Endometrial microvascular endothelial cells (primary cell): ENCODE measurements around the gene TRIM32. TPM values are rescaled to one million over a fixed set of nuclear protein-coding genes. Genes with fewer than 3 reads are reported as not detected.

Experiments
- in situ Hi-C: cut with HindIII; loops from 2 replicates; pipeline ENCODE4 v1.10.0; 2017; ENCODE audit warnings: low sequenced_read_pairs, low pct_unique_long_range_greater_than_20kb; ENCODE audit errors: inconsistent ontology term
- total RNA-seq: library from RNA; depleted of rRNA; stranded (reverse); fragments of >200 nt; gene quantifications from one replicate; pipeline ENCODE4 v1.2.3, GENCODE V29; 2015; ENCODE audit errors: inconsistent ontology term

The TRIM32 gene
- total RNA-seq, 1 donor from 2014 or later = 18.4 TPM

DNA sequence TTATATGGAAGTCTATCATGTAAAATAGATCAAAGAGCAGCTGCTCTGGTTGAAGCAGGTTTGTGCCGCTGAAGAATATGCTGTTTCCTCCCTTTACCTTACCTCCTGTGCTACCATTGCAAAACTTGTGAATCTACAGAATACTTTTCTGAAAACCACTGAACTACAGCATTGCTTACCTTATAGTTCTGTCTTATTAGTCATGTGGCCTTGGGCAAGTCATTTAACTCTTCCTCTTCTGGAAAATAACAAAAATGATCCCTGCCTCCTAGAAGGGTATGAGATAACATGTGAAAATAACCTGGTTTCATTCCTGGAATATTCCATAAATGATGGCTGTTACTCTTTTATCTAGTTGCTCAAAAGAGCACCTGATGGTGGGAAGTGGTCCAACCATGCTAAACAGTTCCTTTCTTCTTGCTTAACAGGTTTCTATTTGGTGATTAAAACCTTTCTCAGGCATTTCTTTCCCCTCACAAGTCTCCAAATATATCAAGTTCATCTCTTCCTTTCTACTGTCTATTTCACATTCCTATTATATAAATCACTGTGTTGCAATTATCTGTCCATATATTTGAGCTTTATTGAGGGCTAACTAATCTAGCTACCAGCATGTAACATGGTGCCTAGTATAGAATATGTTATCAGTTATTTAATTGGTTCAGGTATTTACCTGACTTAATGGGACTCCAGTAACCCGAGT, 15.0 kb downstream of the TRIM32 start:
- in situ Hi-C loops = no loop called here

DNA sequence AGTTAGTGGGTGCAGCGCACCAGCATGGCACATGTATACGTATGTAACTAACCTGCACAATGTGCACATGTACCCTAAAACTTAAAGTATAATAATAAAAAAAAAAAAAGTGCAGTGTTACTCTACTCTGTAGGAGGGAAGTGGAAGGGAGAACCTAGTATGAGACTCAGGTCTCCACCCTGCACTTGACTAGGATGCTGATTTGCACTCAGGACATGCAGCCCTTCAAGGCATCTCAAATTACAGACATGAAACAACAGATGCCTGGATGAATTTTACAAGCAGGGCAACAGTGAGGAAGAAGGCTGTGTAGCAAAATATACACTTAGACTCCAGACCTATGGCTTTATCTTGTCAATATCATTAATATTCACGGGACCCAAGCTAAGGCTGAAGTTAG, 16.5 kb downstream of the TRIM32 start:
- in situ Hi-C loops = no loop called here

DNA sequence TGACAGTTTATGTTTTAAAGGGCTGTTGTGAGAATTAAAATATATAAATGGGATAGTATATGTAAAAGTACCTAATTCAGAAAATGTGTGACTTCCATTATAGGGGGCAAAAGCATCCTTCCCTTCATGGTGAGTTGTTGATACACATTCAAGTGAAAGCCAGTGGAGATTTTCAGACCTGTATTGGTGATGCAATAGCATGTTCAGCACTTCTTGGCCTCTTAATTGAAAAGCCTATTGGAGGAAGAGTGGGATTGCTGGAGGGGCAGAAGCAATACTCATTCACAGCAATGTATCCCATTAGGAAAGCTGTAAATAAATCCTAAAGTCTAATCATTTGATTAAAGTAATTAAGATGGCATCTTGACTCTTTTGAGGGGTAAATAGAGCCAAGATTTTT, 17.4 kb downstream of the TRIM32 start:
- in situ Hi-C loops = no loop called here

DNA sequence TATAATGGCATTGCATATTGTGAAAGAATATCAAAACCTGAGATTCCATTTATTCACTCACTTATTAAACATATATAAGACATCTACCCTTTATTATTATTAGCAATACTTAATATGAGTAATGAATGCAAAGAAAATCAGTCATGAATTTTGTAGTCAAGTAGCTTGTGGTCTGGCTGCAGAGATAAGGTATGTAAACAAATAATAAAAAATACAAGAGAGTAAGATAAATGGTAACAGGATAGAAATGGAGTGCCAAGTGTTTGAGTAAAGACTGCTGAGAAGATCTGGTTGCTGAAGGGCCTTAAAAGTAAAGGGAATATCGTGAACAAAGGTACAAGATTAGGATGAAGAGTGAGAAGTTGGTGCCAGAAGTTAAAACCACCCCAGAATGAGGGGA, 18.4 kb downstream of the TRIM32 start:
- in situ Hi-C loops = no loop called here

DNA sequence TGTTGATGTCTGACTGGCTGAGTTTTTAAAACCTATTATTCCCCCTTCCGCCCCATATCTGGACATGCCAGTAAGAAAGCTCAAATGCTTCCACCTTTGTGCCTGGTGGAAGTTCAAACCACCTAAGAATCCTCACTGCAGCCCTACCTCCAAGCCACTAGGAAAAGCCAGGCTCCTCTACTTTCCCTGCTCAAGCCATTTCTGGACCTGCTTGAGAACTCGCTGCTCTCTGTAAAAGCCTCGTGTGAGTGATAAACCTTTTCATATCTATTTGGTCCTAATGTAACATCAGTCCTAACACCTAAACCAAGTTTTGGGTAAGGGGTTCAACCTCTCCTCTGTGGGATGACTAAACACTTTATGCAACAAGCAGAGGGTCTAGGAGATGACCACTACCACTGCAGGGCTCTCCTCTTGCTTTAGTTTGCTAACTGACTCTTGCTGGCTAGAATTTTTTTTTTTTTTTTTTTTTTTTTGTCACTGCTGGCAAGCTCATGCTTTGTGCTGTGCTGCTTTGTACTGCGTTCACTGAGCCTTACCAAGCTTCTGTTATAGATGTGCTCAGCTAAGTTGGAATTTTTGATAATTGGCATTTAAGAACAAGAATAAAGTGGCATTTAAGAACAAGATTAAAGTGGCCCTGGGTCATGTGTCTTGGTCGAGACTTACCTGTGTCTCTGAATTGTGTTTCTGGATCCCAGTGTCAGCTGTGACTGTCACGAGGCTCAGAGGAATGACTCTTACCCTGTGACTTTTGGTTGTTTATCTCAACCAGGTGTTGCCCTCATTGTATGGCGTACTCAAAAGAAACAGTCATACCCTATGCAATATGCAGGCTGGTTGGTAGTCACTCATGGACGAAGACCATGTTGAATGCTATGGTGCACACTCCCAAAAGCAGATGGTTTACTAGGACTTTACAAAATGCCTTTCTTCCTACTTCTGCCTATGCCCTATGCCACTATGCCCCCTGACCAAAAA, 19.5 kb downstream of the TRIM32 start:
- in situ Hi-C loops = no loop called here

DNA sequence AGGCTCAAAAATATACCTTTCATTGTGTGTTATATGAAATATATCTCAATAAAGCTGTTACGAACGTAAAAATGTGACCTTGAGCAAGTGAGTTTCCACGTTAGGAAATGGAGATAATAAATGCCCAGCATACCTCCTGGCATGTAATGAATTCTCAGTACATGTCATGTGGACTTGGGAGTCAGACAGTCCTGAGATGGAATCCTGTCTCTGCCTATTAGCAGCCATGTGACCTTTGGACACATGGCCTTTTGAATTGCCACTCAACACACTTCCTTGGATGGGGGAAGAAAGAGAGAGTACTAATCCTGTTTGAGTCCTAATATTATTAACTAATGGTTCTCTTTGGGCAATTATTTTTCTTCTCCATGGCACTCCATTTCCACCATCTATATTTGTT, 25.7 kb downstream of the TRIM32 start:
- in situ Hi-C loops = no loop called here

DNA sequence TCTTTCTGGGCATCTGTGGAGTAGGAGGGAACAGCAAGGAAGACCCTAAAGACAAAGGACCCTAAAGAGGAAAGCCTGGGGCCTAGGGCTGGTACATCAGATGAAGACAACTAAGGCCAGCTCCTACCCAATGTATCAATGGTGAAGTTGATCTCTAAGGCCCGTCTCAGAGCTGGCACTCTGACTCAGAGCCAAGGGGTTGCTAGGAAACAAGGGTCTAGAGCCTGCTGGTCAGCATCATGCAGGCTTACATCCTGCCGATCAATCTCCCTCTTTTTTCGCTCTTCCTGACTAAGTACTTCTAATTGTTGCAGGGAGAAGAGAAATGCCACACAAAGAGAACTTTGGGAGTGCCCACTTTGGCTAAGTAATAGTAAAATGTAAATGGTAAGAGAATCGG, 26.2 kb downstream of the TRIM32 start:
- in situ Hi-C loops = no loop called here

DNA sequence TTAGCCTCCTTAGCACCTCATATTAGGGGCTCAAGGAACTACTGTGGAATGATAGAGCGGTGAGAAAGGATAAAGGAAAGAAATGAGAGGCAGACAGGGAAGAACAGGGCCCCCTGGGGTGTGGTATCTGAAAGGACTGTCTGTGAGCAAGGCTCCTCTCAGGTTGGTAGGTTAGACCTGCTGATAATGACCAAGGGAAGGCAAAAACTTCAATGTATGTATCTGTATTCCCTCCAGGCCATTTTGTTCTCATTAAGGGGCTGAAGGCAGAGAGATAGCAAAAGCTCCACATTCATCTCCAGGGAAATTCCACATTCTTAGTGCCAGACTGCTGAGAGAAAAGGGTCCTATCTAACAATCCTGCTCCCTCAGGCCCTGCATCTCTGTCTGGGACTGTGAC, 28.6 kb downstream of the TRIM32 start:
- in situ Hi-C loops = no loop called here

DNA sequence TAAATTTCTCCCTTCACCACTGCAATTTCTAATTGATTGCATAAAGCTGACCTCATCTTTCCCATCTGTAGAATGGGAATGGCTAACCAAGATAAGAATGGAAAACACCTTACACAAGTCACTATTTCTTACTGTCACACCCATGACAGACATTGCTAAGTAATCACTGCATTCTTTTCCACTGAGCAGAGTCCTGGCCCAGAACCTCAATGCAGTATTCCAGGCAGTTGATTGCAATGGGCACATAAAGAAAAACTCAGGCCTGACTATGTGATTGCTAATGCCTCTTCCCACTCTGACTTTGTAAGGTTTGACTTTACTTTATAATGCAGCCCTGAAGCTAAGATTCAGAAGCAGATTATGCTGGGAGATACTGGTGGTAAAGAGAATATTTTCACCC, 29.3 kb downstream of the TRIM32 start:
- in situ Hi-C loops = no loop called here

DNA sequence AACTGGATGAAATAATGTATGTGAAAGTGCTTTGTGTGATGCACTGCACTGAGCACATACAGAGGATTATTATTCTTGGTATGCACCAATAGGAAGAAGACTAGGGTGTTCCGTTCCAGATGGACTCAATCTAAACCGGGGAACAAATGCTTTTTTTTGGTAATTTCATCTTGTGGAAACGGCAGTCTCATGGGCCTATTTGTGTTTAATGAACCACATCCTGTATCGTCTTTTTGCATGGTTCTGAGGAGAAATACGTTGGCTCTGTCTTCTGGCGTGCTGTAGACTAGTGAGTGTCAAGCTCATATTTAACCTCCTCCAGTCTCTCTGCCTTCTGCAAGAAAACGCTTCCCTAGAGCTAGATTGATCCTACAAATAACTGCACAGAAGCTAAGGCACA, 30.0 kb downstream of the TRIM32 start:
- in situ Hi-C loops = no loop called here

DNA sequence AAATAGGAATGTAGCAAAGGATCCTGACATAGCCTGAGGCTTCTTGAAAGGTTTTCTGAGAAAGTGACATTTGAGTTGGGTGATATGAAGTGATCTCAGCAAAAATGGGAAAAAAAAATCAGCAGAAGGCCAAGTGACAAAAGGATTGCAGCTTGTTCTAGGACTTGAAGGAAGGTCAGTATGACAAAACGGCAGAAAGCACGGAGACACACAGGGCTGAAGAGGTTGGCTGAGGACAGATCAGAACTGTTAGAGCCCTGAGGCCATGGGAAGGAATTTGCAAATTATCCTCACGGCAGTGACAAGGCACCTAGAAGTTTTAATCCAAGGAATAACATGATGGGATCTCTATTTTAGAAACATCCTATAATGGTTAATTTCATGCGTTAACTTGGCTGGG, 31.0 kb downstream of the TRIM32 start:
- in situ Hi-C loops = no loop called here

DNA sequence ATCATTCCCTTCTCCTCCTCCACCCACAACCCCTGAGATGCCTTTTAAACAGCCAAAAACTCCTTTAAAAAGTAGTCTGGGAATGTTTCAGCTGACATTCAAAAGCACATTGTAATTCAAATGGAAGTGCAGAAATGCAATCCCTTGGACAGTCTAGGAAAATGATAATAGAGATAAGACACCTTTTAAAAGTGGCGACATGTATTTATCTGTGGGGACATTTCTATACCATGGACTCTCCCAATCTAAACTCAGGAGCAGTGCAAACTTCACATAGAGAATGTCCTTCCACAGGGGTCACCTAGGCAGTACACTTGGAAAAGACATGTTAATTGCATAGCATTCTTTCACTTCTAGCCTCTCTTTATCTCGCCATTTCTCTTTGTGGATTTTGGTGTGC, 33.0 kb downstream of the TRIM32 start:
- in situ Hi-C loops = no loop called here

DNA sequence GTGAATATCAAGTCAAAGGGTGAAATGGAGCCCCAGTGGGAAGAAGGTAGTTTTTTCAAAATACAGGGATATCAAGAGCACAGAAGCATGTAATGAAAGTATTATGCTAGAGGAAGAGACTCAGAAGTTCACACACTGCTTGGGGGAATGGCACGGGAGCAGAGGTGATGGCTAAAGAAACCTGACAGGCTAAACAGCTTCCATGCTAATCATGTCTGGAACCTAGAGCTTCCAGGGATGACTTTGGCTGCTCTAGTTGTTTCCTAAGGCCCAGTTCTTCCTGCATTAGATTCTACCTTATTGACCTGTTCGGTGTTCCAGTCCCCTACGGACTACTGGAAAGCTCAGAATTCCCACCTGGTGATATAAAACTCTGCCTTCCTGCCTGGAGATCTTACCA, 34.3 kb downstream of the TRIM32 start:
- in situ Hi-C loops = no loop called here

DNA sequence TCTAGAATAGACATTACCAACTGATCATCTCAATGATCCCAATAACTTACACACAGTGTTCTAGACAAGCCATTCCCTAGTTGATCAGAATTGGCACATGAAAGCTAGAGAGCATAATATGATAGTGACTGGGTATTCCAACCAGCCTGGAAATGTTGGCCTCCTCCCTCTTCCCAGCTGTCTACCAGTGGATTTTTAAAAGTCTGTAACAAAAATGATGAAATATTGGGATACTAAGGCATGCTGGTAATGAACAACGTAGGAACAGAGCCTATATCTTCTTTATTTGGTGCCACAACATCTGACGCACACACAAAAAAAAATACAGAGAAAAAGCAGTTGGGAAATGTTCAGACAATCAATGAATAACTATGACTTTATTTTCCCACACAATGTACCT, 34.8 kb downstream of the TRIM32 start:
- in situ Hi-C loops = no loop called here

DNA sequence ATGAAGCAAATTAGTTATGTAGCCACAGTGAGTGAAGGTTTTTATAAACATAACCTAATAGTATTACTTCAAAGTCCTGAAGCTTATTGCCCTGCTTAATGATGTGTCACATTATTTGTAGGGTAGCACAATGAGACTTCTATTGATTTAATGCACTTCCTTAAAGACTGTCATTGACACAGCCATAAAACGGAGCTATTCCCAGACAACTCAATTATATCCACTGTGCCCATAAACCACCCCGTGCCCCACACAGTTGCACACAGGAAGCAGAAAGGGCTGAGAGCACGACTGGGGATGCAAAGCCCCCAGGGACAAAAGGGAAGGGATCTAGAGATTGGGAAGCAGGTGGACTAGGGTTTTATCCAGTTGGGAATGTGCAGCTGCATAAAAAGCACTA, 37.0 kb downstream of the TRIM32 start:
- in situ Hi-C loops = no loop called here

DNA sequence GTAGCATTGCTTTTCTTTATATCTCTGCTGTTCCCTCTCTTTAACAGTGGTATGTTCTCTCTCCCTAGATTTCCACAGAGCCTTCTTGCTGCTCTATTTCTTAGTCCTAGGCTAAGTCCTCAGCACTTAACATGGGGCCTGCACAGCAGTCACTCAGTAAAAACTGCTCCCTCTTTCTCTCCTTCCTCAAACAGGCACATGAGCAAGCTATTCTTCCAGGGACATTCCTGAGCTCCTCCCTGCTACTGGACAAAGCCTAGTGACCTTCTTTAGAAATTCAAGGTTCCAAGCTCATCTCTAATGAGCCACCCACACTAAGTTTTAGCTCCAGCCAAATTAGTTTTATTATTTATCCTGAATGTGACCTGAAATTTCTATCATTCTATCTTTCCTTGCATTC, 39.5 kb downstream of the TRIM32 start:
- in situ Hi-C loops = no loop called here

DNA sequence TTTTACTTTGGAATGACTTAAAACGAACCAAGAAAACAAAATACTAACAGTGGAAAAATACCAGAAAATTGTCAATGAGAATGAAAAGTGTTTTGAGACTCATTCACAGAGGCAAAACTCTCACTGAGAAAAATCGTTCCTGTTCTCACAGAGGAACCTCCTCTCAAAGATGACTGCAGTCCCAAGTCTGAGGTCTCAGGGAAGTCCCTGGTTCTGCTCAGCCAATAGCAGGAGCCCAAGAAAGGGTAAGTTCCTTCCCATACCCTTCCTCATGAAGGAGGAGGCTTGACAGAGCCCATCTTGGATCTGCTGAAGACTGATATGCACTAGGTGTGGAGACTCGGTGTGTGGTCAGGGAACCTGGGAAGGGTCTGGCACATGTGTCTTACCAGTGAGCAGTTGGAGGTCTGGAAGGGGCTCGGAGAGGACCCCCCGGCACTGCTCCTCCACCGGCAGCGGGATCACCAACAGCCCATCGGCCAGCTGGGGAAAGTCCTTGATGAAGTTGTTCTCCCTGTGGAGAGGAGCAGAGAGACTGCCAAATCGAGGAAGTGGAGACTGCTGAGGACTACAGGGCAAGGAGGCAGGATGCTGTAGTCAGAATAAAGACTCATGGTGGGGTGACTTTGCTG, 46.0 kb downstream of the TRIM32 start:
- in situ Hi-C loops = no loop called here

DNA sequence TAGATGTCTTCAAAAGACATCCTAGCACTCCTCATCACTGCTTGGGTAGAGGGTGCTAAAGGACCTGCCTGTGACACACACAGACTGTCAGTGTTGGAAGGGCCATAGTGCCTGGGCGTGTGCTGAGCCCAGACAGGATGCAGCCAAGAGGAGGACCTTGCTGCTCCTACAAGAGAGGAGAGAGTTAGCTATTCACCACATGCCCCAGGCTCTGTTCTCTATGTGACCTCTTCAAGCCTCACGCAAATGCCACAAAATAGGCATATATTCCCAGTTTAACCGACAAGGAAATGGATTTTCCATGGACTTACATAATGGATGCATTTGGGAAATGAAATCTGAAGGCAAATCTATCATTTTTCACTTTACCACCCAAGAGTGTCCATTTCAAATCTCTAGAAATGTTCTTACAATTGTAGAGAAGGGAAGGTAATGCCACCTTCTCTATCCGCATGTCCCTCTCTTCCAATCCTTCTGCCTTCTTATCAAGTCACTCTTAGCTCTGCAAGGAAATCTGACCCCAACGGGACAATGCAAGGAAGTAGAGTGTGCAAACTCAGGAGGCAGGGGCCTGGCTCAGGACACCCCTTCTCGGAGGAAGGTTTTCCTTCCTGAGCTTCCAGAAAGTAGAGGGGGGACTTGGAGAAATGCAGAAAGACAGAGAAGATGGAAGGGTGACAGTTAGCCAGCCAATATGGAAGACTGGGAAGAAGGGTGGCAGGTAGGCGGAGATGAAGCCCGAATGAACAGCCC, 49.5 kb downstream of the TRIM32 start:
- in situ Hi-C loops = no loop called here

DNA sequence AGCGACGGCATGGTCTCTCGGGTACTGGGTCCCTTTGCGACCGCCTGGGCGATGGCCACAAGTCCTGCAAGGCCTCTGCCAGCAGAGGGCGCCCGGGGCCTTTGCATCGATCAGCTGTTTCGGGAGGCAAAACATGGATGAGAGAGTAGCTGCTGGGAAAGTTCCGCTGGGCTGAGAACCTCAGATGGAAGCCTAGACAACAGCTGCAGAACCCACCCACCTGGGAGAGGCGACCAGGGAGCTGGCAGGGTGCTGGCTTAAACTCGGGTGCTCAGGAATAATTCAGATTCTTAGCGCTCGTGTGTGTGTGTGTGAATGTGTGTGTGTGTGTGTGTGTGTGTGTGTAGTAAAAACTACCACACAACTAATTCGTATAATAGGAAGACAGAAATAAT, 50.0 kb downstream of the TRIM32 start:
- in situ Hi-C loops = no loop called here
